ENCODE data around the gene TAMALIN.

DNA sequence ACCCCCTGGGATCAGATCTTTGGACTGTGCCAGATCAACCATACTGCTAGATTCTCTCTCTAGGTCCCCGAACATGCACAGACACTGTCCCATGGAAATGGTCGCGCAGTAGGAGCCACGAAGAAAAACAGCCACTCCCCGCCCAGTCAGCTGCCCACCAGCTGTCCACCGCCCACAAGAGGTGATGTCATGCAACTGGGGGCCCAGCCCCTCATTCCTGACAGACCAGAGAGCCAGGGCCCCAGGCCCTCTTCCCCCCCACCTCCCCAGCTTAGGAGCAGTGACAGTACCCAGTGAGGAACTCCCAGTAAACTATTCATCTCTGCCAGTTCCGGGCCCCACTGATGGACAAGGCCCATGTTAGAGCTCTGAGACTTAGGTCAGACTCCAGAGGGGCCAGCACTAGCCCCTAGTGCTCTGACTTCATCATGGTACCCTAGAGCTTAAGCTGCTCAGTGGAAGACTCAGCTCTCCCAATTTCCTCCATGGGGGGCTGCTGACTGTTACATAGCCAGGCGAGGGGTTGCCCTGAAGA, 3.7 kb upstream of the TAMALIN start:
- no peak for TF ChIP-seq POLR2A (IDR thresholded peaks at IDR 0.05; ENCODE audit: extremely low read depth, insufficient read length)
- TF ChIP-seq, protein P1, sequence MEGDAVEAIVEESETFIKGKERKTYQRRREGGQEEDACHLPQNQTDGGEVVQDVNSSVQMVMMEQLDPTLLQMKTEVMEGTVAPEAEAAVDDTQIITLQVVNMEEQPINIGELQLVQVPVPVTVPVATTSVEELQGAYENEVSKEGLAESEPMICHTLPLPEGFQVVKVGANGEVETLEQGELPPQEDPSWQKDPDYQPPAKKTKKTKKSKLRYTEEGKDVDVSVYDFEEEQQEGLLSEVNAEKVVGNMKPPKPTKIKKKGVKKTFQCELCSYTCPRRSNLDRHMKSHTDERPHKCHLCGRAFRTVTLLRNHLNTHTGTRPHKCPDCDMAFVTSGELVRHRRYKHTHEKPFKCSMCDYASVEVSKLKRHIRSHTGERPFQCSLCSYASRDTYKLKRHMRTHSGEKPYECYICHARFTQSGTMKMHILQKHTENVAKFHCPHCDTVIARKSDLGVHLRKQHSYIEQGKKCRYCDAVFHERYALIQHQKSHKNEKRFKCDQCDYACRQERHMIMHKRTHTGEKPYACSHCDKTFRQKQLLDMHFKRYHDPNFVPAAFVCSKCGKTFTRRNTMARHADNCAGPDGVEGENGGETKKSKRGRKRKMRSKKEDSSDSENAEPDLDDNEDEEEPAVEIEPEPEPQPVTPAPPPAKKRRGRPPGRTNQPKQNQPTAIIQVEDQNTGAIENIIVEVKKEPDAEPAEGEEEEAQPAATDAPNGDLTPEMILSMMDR (IDR thresholded peaks at IDR 0.05; ENCODE audit: low read depth, low read length), result no peak

Measured in NB4 (cell line).